H1 (cell line): ENCODE data around the gene BRCA1. TPM values are rescaled to one million over a fixed set of nuclear protein-coding genes. Genes with fewer than 3 reads are reported as not detected.

Experiments
- CTCF ChIA-PET: fragments of 300-600 bp; sonication (Branson Sonifier 250); formaldehyde crosslinking; loops from one replicate; lab custom pipeline; 2021; ENCODE audit not compliant: partially characterized antibody; lab: Charles Lee
- POLR2A ChIA-PET: fragments of 300-600 bp; sonication (Branson Sonifier 250); formaldehyde crosslinking; loops from one replicate; lab custom pipeline; 2021; ENCODE audit warnings: inconsistent platforms; ENCODE audit not compliant: partially characterized antibody; lab: Charles Lee
- DNase-seq, 2 experiments: peaks; one replicate each; pipeline versions ENCODE4 v3.0.0 to v3.0.0-alpha.2; 2010 to 2022; ENCODE audit warnings: low spot score in 2 of 2, low read depth in 1 of 2, mixed read lengths in 1 of 2
- FAIRE-seq: peaks from 2 replicates; lab custom pipeline; 2011; peaks lifted over from hg19 to GRCh38; lab: Jason Lieb, UNC
- H2AFZ ChIP-seq: 2 replicates; pipeline ENCODE4 v1.8.1; 2012; ENCODE audit warnings: low read length, inconsistent platforms
- H2AK5ac ChIP-seq: 2 replicates; pipeline ENCODE4 v1.6.1; 2013; ENCODE audit warnings: low read depth, low read length
- H2BK120ac ChIP-seq: replicated peaks from 2 replicates; pipeline ENCODE3; 2013; ENCODE audit warnings: low read depth, low read length, inconsistent platforms
- H2BK12ac ChIP-seq: 2 replicates; pipeline ENCODE4 v1.6.1; 2013; ENCODE audit warnings: low read depth, low read length
- H2BK15ac ChIP-seq: 2 replicates; pipeline ENCODE4 v1.6.1; 2013; ENCODE audit warnings: low read length
- H2BK20ac ChIP-seq: 2 replicates; pipeline ENCODE4 v1.6.1; 2013; ENCODE audit warnings: low read length
- H2BK5ac ChIP-seq: 2 replicates; pipeline ENCODE4 v1.6.1; 2013; ENCODE audit warnings: low read depth, low read length
- H3K14ac ChIP-seq: 2 replicates; pipeline ENCODE4 v1.6.1; 2013; ENCODE audit warnings: inconsistent platforms; ENCODE audit not compliant: insufficient read length
- H3K18ac ChIP-seq: 2 replicates; pipeline ENCODE4 v1.6.1; 2013; ENCODE audit warnings: low read length; ENCODE audit errors: extremely low read depth
- H3K23ac ChIP-seq: 2 replicates; pipeline ENCODE4 v1.6.1; 2013; ENCODE audit warnings: inconsistent platforms; ENCODE audit not compliant: insufficient read length
- H3K23me2 ChIP-seq: 2 replicates; pipeline ENCODE4 v1.6.1; 2013; ENCODE audit warnings: low read depth, low read length
- H3K27ac ChIP-seq: 2 replicates; pipeline ENCODE4 v1.6.1; 2011; ENCODE audit warnings: low read depth, low read length, inconsistent platforms
- H3K27me3 ChIP-seq, 4 experiments: replicated peaks in 1 of 4; 1 replicate in 1 of 4; 2 replicates in 3 of 4; pipeline versions ENCODE4 v1.6.1 to v1.8.1; 2011 to 2013; ENCODE audit warnings: low read length in 3 of 4, mild to moderate bottlenecking in 3 of 4, inconsistent platforms in 2 of 4, mixed read lengths in 2 of 4, moderate library complexity in 1 of 4; ENCODE audit not compliant: control insufficient read depth in 3 of 4, insufficient read depth in 3 of 4; ENCODE audit errors: extremely low read depth in 1 of 4
- H3K36me3 ChIP-seq, 4 experiments: 2 replicates each; pipeline versions ENCODE4 v1.6.1 to v1.8.1; 2011 to 2013; ENCODE audit warnings: mild to moderate bottlenecking in 4 of 4, low read length in 3 of 4, moderate library complexity in 2 of 4, control low read depth in 1 of 4, inconsistent platforms in 1 of 4; ENCODE audit not compliant: insufficient read depth in 4 of 4, control insufficient read depth in 2 of 4
- H3K4ac ChIP-seq: replicated peaks from 2 replicates; pipeline ENCODE3; 2013; ENCODE audit warnings: low read length, low read depth, mixed read lengths, inconsistent platforms; ENCODE audit not compliant: insufficient read length
- H3K4me1 ChIP-seq, 4 experiments: replicated peaks in 1 of 4; 1 replicate in 1 of 4; 2 replicates in 3 of 4; pipeline versions ENCODE4 v1.6.1 to v1.8.1; 2011 to 2013; ENCODE audit warnings: low read length in 3 of 4, inconsistent platforms in 2 of 4, mixed read lengths in 1 of 4; ENCODE audit not compliant: insufficient read depth in 4 of 4, control insufficient read depth in 3 of 4
- H3K4me2 ChIP-seq, 2 experiments: 2 replicates each; pipeline versions ENCODE4 v1.6.1 to v1.8.1; 2011 to 2013; ENCODE audit warnings: low read depth in 2 of 2, low read length in 2 of 2, control low read depth in 1 of 2, inconsistent platforms in 1 of 2, mild to moderate bottlenecking in 1 of 2; ENCODE audit not compliant: insufficient read depth in 1 of 2
- H3K4me3 ChIP-seq, 4 experiments: fragments of 200-600, 300-600 bp in 1 of 4; sonication (generic), shearing (Covaris generic), sonication (Bioruptor Twin) in 1 of 4; 2 replicates each; pipeline versions ENCODE4 v1.5.1 to v1.8.1; 2011 to 2016; ENCODE audit warnings: low read length in 4 of 4, low read depth in 3 of 4, control low read depth in 2 of 4, inconsistent platforms in 2 of 4, mild to moderate bottlenecking in 2 of 4, mixed read lengths in 1 of 4, moderate library complexity in 1 of 4; ENCODE audit not compliant: insufficient read depth in 2 of 4; ENCODE audit errors: extremely low read depth in 1 of 4
- H3K56ac ChIP-seq: replicated peaks from 2 replicates; pipeline ENCODE3; 2013; ENCODE audit warnings: low read depth, mild to moderate bottlenecking, mixed read lengths, low read length, inconsistent platforms; ENCODE audit not compliant: insufficient read length
- H3K79me1 ChIP-seq: 2 replicates; pipeline ENCODE4 v1.6.1; 2013; ENCODE audit warnings: low read depth, low read length, control low read depth
- H3K79me2 ChIP-seq, 2 experiments: 2 replicates each; pipeline versions ENCODE4 v1.6.1 to v1.8.1; 2012 to 2013; ENCODE audit warnings: low read length in 2 of 2, mild to moderate bottlenecking in 2 of 2, inconsistent platforms in 1 of 2; ENCODE audit not compliant: insufficient read depth in 2 of 2, control insufficient read depth in 1 of 2
- H3K9ac ChIP-seq, 4 experiments: replicated peaks in 1 of 4; 1 replicate in 1 of 4; 2 replicates in 3 of 4; pipeline versions ENCODE4 v1.6.1 to v1.8.1; 2011 to 2013; ENCODE audit warnings: low read depth in 3 of 4, low read length in 3 of 4, control low read depth in 2 of 4, mild to moderate bottlenecking in 2 of 4, moderate library complexity in 2 of 4, inconsistent platforms in 1 of 4; ENCODE audit errors: extremely low read depth in 1 of 4
- H3K9me3 ChIP-seq, 2 experiments: 2 replicates each; pipeline versions ENCODE4 v1.6.1 to v1.8.1; 2012 to 2013; ENCODE audit warnings: mild to moderate bottlenecking in 2 of 2, moderate library complexity in 2 of 2, control low read depth in 1 of 2, inconsistent platforms in 1 of 2, low read depth in 1 of 2, low read length in 1 of 2, mixed read lengths in 1 of 2; ENCODE audit not compliant: insufficient read depth in 2 of 2
- H4K20me1 ChIP-seq, 2 experiments: replicated peaks in 1 of 2; 2 replicates each; pipeline versions ENCODE3 to v1.8.1; 2011 to 2013; ENCODE audit warnings: inconsistent platforms in 2 of 2, low read length in 2 of 2, mild to moderate bottlenecking in 1 of 2; ENCODE audit not compliant: insufficient read depth in 2 of 2, control insufficient read depth in 1 of 2
- H4K5ac ChIP-seq: 2 replicates; pipeline ENCODE4 v1.6.1; 2013; ENCODE audit warnings: low read length, low read depth, mixed read lengths, inconsistent platforms; ENCODE audit not compliant: insufficient read length
- H4K8ac ChIP-seq: 2 replicates; pipeline ENCODE4 v1.8.0; 2013; ENCODE audit warnings: mild to moderate bottlenecking, moderate library complexity, low read length, inconsistent platforms; ENCODE audit not compliant: insufficient read depth; ENCODE audit errors: extremely low read depth
- H4K91ac ChIP-seq: replicated peaks from 2 replicates; pipeline ENCODE3; 2013; ENCODE audit warnings: low read length, mixed read lengths, inconsistent platforms; ENCODE audit not compliant: insufficient read length
- ASH2L ChIP-seq: fragments of 200-600, 300-600 bp; sonication (generic); IDR thresholded peaks from one replicate; pipeline ENCODE4 v1.7.1; 2017; ENCODE audit warnings: low read length
- HDAC2 ChIP-seq, 2 experiments: fragments of 300-600 bp in 1 of 2; sonication (generic) in 1 of 2; IDR thresholded peaks; 2 replicates each; pipeline ENCODE4 v1.6.1; 2011 to 2012; ENCODE audit warnings: low read depth in 2 of 2, low read length in 2 of 2, mild to moderate bottlenecking in 2 of 2, moderate library complexity in 2 of 2, borderline replicate concordance in 1 of 2, inconsistent platforms in 1 of 2
- PHF8 ChIP-seq: fragments of 200-600 bp; sonication (generic); conservative IDR thresholded peaks from 2 replicates; pipeline ENCODE4 v1.7.1; 2012; ENCODE audit warnings: low read depth, mild to moderate bottlenecking, inconsistent platforms, low read length, moderate library complexity
- SAP30 ChIP-seq: fragments of 300-600 bp; sonication (generic); IDR thresholded peaks from 2 replicates; pipeline ENCODE4 v1.7.1; 2012; ENCODE audit warnings: low read length, moderate library complexity, mild to moderate bottlenecking, inconsistent platforms; ENCODE audit not compliant: insufficient read depth, insufficient replicate concordance
- SIN3A ChIP-seq, 2 experiments: IDR thresholded peaks in 1 of 2; conservative IDR thresholded peaks in 1 of 2; 2 replicates each; pipeline ENCODE4 v1.6.1; 2011 to 2012; ENCODE audit warnings: low read length in 2 of 2, improper control_type of control experiment in 1 of 2, low read depth in 1 of 2, mild to moderate bottlenecking in 1 of 2
- TAF1 ChIP-seq: IDR thresholded peaks from 2 replicates; pipeline ENCODE4 v1.6.1; 2011; ENCODE audit warnings: mild to moderate bottlenecking, low read depth, low read length
- WGBS, 2 experiments: shearing (Covaris generic) in 1 of 2; methylation state at CpG; one replicate each; pipeline versions ENCODE4 v1.1.6 to v1.1.7; 2013 to 2015; ENCODE audit warnings: low lambda C conversion rate in 2 of 2, mixed read lengths in 2 of 2, inconsistent platforms in 1 of 2, low coverage in 1 of 2, missing lambda C conversion rate in 1 of 2; ENCODE audit not compliant: insufficient replicate concordance in 2 of 2, insufficient coverage in 1 of 2, insufficient read length in 1 of 2; ENCODE audit errors: extremely low coverage in 1 of 2, missing lambda C conversion rate in 1 of 2; 5-methylcytosine and 5-hydroxymethylcytosine counted together
- polyA plus RNA-seq, 7 experiments: library from polyadenylated mRNA; depleted of rRNA in 3 of 7; stranded (reverse) in 5 of 7; unstranded in 2 of 7; fragments of >200 nt in 5 of 7; fragments of 200-250 nt in 2 of 7; gene quantifications; 1 replicate in 5 of 7; 2 replicates in 1 of 7; 4 replicates in 1 of 7; pipeline versions ENCODE4 v1.2.1 to v1.2.3, GENCODE V29; 2011 to 2013; ENCODE audit warnings: missing spikeins in 2 of 7, mixed read lengths in 2 of 7
- total RNA-seq: library from RNA; stranded (reverse); fragmentation: NEBNext Ultra II Directional; extraction: Animal tissue kit (Norgen Biotek cat#: 25700); gene quantifications from 2 replicates; pipeline ENCODE4 v1.2.1, GENCODE V29; 2021

BRCA1 gene
- total and polyA plus RNA-seq, 2 of the 8 experiments (the other 6 are each of a cell fraction or from before 2014, with no cell fraction given) = 30.7 to 39.2 TPM

DNA sequence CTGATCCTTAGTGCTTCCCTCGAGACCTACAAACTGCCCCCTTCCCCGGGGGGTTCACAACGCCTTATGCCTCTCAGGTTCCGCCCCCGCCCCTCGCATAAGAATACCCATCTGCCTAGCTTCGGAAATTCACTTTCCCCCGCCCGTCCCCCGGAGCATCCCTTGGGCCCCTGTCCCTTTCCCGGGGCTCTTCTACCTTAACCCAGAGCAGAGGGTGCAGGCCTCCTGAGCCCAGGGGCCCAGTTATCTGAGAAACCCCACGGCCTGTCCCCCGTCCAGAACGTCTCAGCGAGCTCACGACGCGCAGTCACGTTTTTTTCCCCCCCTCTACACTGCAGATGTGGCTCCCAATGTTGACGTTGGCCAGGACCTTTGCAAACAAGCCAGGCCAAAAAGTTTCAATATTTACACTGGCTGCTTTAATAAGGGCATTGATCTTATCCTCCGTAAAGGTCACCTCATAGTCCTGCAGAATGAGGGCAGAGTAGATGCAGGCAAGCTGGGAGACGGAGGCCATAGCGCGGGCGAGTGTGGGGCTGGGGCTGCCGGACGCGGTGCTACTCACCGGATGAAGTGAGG is 44.5 kb upstream of the BRCA1 start:
- Histone ChIP-seq H3K9ac (peak overlapping the region; percentile 15 to 88 (median 72)), H3K79me1 (no peaks in the 10 kb centered on the region; the same call in 1 of the 2 replicates), H3K27me3 (no peaks in the 10 kb centered on the region), H4K91ac (peak overlapping the region; percentile 22), H4K8ac (peak overlapping the region; percentile 91; the same call in 1 of the 2 replicates), H3K4ac (no peak overlapping the region), H2BK120ac (no peak overlapping the region), H3K23ac (no peak overlapping the region), H2BK15ac (peak overlapping the region; percentile 40; the same call in 1 of the 2 replicates), H3K36me3 (no peaks in the 10 kb centered on the region), H4K5ac (no peak overlapping the region), H3K79me2 (peaks cover 0 to 24% of the 10 kb centered on the region in 2 experiments; a peak in 2 of 4 replicates), H3K56ac (peak overlapping the region; percentile 63), H3K23me2 (peaks cover 13% of the 10 kb centered on the region), H2AK5ac (no peak overlapping the region), H2BK12ac (0 out of 2 replicates have a peak overlapping the region, but pooled peaks have one; percentile 39), H4K20me1 (no peaks in the 10 kb centered on the region), H2BK5ac (peak overlapping the region; percentile 67), H3K4me1 (peaks cover 0 to 6% (median 2%) of the 10 kb centered on the region in 4 experiments; a peak in 4 of 7 replicates), H3K4me3 (peak overlapping the region; percentile 73 to 90 (median 82)), H3K4me2 (peak overlapping the region; percentile 90 to 92), H3K27ac (peak overlapping the region; percentile 94), H3K14ac (no peak overlapping the region), H2BK20ac (no peak overlapping the region), H3K18ac (peak overlapping the region; percentile 48), H3K9me3 (no peaks in the 10 kb centered on the region), H2AFZ (peak overlapping the region; percentile 26; the same call in 1 of the 2 replicates)
- CTCF ChIA-PET = interaction anchor here (0.6 to 2.3 kb wide), 8 partner anchors 9 to 146 kb away, joined by 3 to 6 read pairs (median 5); partner anchors contain the start of gene TMEM106A
- DNase-seq (no peak), FAIRE-seq (no peak)
- POLR2A ChIA-PET = interaction anchor here (0.6 to 2.1 kb wide), 14 partner anchors 9 to 191 kb away, joined by 3 to 18 read pairs (median 4); partner anchors contain the start of genes BRCA1, RPL27, TMEM106A and VAT1
- 1% methylated on average over 25 of the region's 29 CpGs; no CpG with 5 or more reads in 1 of the 2 experiments for WGBS, 2 experiments
- TF ChIP-seq SAP30 (peak; percentile 96), ASH2L (peak; percentile 50), SIN3A (conservative IDR thresholded peaks at IDR 0.05 in 1 of 2, IDR thresholded peaks at IDR 0.05 in 1 of 2; ENCODE audit: low read depth in 1 of 2, low read length in 2 of 2) (0 out of 4 replicates have a peak, but pooled peaks of 1 of the 2 experiments have one; percentile 7), HDAC2 (IDR thresholded peaks at IDR 0.05; ENCODE audit: borderline replicate concordance in 1 of 2, low read depth in 2 of 2, low read length in 2 of 2) (peak in 1 of 2 experiments; percentile 88; a peak in 1 of 4 replicates), PHF8 (peak; percentile 31; the same call in 1 of the 2 replicates), TAF1 (no peak; the same call in 1 of the 2 replicates)
